Right lobe of liver (tissue), 6 donors: ENCODE data around the gene APOO. TPM values are rescaled to one million over a fixed set of nuclear protein-coding genes. Genes with fewer than 3 reads are reported as not detected.
A peak's percentile ranks its signal among the peaks of the same experiment; 100 is the strongest.
"Not testable (repeated sequence)": the region's sequence is repeated elsewhere in the genome, so short reads cannot be mapped to it uniquely, and the experiment has no call there.

Experiments
- ATAC-seq, 4 donors: fragments of 200-7000 bp; cut with Tn5 transposase; one replicate each; pipeline ENCODE4 v1.9.1; 2020; ENCODE audit warnings: mild to moderate bottlenecking in 4 of 4, moderate library complexity in 4 of 4
- DNase-seq, 3 donors: peaks; one replicate each; pipeline ENCODE4 v3.0.0-alpha.2; 2020
- H3K27ac ChIP-seq, 3 donors: fragments of 200-600 bp; one replicate each; pipeline ENCODE4 v1.8.0; 2022
- H3K27me3 ChIP-seq, 2 donors: fragments of 200-600 bp; one replicate each; pipeline ENCODE4 v1.8.0; 2022
- H3K36me3 ChIP-seq, 4 donors: fragments of 200-600 bp; sonication (generic) in 1 of 4; one replicate each; pipeline versions ENCODE4 v1.5.1 to v1.8.0; 2017 to 2022; ENCODE audit warnings: control low read depth in 1 of 4
- H3K4me1 ChIP-seq, 4 donors: fragments of 200-600 bp; sonication (generic) in 1 of 4; one replicate each; pipeline versions ENCODE4 v1.5.1 to v1.8.0; 2017 to 2022; ENCODE audit warnings: control low read depth in 1 of 4
- H3K4me3 ChIP-seq, 3 donors: fragments of 200-600 bp; one replicate each; pipeline ENCODE4 v1.8.0; 2022
- H3K9me3 ChIP-seq, 4 donors: fragments of 200-600 bp; sonication (generic) in 1 of 4; one replicate each; pipeline versions ENCODE4 v1.5.1 to v1.8.0; 2017 to 2022; ENCODE audit warnings: control low read depth in 1 of 4
- POLR2A ChIP-seq: fragments of 450-650 bp; IDR thresholded peaks from one replicate; pipeline ENCODE4 v1.6.1; 2017; ENCODE audit warnings: antibody characterized with exemption, mild to moderate bottlenecking
- WGBS: methylation state at CpG from one replicate; pipeline ENCODE4 v1.1.6; 2018; ENCODE audit warnings: low coverage, low lambda C conversion rate; ENCODE audit not compliant: insufficient coverage; ENCODE audit errors: missing lambda C conversion rate; 5-methylcytosine and 5-hydroxymethylcytosine counted together
- intact Hi-C, 2 donors: fragments of 100-400 bp; cut with DNase I; formaldehyde crosslinking; loops; one replicate each; pipeline versions ENCODE4 v1.11.2 to v1.14.1; 2022
- total RNA-seq, 6 experiments: library from RNA; depleted of rRNA in 2 of 6; stranded (reverse); fragments of >200 nt in 2 of 6; fragmentation: NEBNext Ultra II Directional in 3 of 6; extraction: Animal tissue kit (Norgen Biotek cat#: 25700) in 3 of 6; gene quantifications; one replicate each; pipeline versions ENCODE4 v1.1.0 to v1.2.4, GENCODE V29; 2016 to 2023
- TF ChIP-seq, protein P1 (sequence below), 4 donors: fragments of 200-600 bp in 3 of 4; fragments of 450-650 bp in 1 of 4; IDR thresholded peaks; one replicate each; pipeline versions ENCODE4 v1.5.1 to v1.8.0; 2016 to 2022; ENCODE audit warnings: antibody characterized with exemption in 4 of 4, mild to moderate bottlenecking in 2 of 4
- donor health status: DM: no; HTN: yes; CAD: no.
- donor health status: DM: no; HTN: no; CAD: no.
- donor health status: DM: no; HTN: no; CAD: no.
- donor health status: DM: no; HTN: yes; CAD: no.
- donor health status: DM: no; HTN: yes; CAD: no.

APOO gene
- total RNA-seq, 6 experiments from 2014 or later: 9.8 to 17.3 (median 12.2) TPM

GRCh38 chrX:23879380-23880090 lies 28.2 kb downstream of the APOO start:
- WGBS: 7% methylated on average over 2 of the region's 2 CpGs
- intact Hi-C loops: no loop called here
- peak in 1 of 3 donors; percentile 59 for DNase-seq
- Histone ChIP-seq H3K4me3 (no peak overlapping the region), H3K27ac (peak overlapping the region in 2 of 3 donors; percentile 16 to 21), H3K27me3 (no peaks in the 10 kb centered on the region), H3K36me3 (no peaks in the 10 kb centered on the region), H3K4me1 (no peaks in the 10 kb centered on the region), H3K9me3 (no peaks in the 10 kb centered on the region)
- peak; percentile 88 to 95 (median 92) for ATAC-seq
- TF ChIP-seq, protein P1, sequence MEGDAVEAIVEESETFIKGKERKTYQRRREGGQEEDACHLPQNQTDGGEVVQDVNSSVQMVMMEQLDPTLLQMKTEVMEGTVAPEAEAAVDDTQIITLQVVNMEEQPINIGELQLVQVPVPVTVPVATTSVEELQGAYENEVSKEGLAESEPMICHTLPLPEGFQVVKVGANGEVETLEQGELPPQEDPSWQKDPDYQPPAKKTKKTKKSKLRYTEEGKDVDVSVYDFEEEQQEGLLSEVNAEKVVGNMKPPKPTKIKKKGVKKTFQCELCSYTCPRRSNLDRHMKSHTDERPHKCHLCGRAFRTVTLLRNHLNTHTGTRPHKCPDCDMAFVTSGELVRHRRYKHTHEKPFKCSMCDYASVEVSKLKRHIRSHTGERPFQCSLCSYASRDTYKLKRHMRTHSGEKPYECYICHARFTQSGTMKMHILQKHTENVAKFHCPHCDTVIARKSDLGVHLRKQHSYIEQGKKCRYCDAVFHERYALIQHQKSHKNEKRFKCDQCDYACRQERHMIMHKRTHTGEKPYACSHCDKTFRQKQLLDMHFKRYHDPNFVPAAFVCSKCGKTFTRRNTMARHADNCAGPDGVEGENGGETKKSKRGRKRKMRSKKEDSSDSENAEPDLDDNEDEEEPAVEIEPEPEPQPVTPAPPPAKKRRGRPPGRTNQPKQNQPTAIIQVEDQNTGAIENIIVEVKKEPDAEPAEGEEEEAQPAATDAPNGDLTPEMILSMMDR (IDR thresholded peaks at IDR 0.05): no peak
- TF ChIP-seq POLR2A: no peak

DNA sequence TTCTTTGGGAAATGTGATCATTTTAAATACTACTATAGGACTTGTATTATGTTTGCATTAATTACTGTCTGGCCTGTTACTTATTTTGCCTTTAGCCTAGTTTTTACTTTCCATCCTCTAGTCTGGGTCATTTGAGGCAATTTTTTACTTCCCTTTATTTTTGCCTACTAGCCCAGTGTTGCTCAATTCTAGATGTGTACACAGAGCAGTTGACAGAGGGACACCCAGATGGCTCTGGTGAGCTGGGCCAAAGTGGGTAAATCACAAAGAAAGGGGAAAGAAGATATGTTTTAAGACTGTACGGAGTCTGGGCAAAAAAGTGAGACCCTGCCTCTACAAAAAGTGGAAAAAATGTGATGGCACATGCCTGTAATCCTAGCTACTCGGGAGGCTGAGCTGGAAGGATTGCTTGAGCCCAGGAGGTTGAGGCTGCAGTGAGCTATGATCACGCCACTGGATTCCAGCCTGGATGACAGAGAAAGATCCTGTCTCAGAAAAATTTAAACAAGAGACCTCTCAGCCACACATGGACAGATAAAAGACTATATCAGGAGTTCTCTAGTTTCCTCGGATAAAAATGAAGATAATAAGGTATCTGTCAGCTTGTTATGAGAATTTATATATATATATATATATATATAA lies 35.7 kb downstream of the APOO start:
- DNase-seq: peak in 1 of 3 donors; percentile 46
- ATAC-seq: peak; percentile 96 to 99 (median 98)
- Histone ChIP-seq H3K27ac (peak overlapping the region in 2 of 3 donors; percentile 37 to 59), H3K36me3 (no peaks in the 10 kb centered on the region), H3K4me1 (peaks cover 0 to 6% (median 0%) of the 10 kb centered on the region in 4 donors), H3K4me3 (no peak overlapping the region), H3K9me3 (no peaks in the 10 kb centered on the region), H3K27me3 (no peaks in the 10 kb centered on the region)
- intact Hi-C loops: no loop called here
- 41% methylated on average over 4 of the region's 4 CpGs for WGBS
- no peak for TF ChIP-seq POLR2A
- TF ChIP-seq, protein P1 (IDR thresholded peaks at IDR 0.05): peak in 1 of 4 donors; percentile 17

DNA sequence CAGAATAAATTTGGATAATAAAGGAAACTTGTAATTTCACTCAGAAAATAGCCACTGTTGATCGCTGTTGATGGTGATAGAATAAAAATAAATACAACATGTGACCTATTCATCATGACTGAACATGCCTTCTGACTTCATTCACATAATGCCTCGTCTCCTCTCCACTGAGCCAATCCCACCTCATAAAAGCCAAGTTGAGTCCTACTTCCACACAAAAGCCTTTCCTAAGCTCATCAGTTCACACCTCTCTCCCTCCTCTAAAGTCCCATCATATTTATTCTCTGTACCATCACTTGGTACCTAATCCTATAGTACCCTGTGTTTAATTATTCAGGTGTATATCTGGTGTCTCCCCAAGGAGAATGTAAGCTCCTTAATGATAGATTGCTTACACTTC lies 37.7 kb downstream of the APOO start:
- TF ChIP-seq, protein P1 (IDR thresholded peaks at IDR 0.05): no peak
- no peak for TF ChIP-seq POLR2A
- WGBS: 65% methylated on average over 2 of the region's 2 CpGs
- no peaks in the 10 kb centered on the region for H3K27me3 ChIP-seq
- no peaks in the 10 kb centered on the region for H3K9me3 ChIP-seq
- DNase-seq (no peak), ATAC-seq (no peak)
- H3K4me1 ChIP-seq: peaks cover 0 to 6% (median 0%) of the 10 kb centered on the region in 4 donors
- H3K4me3 ChIP-seq: no peak overlapping the region
- H3K27ac ChIP-seq: no peak overlapping the region
- no peaks in the 10 kb centered on the region for H3K36me3 ChIP-seq
- intact Hi-C loops: no loop called here

GRCh38 chrX:23864742-23865326 lies 42.9 kb downstream of the APOO start:
- no CpG with 5 or more reads among the region's 5 CpGs for WGBS
- DNase-seq (no peak), ATAC-seq (no peak)
- intact Hi-C loops: no loop called here
- no peaks in the 10 kb centered on the region for H3K9me3 ChIP-seq
- no peak for TF ChIP-seq POLR2A
- TF ChIP-seq, protein P1 (IDR thresholded peaks at IDR 0.05): no peak
- no peaks in the 10 kb centered on the region for H3K36me3 ChIP-seq
- no peaks in the 10 kb centered on the region for H3K27me3 ChIP-seq
- H3K27ac ChIP-seq: no peak overlapping the region
- H3K4me3 ChIP-seq: no peak overlapping the region
- H3K4me1 ChIP-seq: no peaks in the 10 kb centered on the region

GRCh38 chrX:23861952-23862351 lies 45.8 kb downstream of the APOO start:
- DNase-seq, H3K27ac ChIP-seq, intact Hi-C loops, H3K4me3 ChIP-seq, H3K27me3 ChIP-seq, ATAC-seq, H3K4me1 ChIP-seq, H3K36me3 ChIP-seq, H3K9me3 ChIP-seq: not testable (repeated sequence)
- 34% methylated on average over 2 of the region's 2 CpGs for WGBS
